Panc1 (cell line): ENCODE measurements around the gene KRT84. TPM values are rescaled to one million over a fixed set of nuclear protein-coding genes. Genes with fewer than 3 reads are reported as not detected.

Source experiments
- ATAC-seq: fragments of 200-7000 bp; cut with Tn5 transposase; 2 replicates; pipeline ENCODE4 v1.9.1; 2020; ENCODE audit warnings: mild to moderate bottlenecking, moderate library complexity
- BruUV-seq: library from RNA; stranded (reverse); fragments of 400-500 nt; replicated peaks from 2 replicates; lab custom pipeline; 2021; lab: Mats Ljungman, UMichigan
- CTCF ChIA-PET: fragments of 300-600 bp; sonication (Branson Sonifier 250); formaldehyde crosslinking; loops from one replicate; lab custom pipeline; 2022; ENCODE audit warnings: antibody characterized with exemption; lab: Charles Lee
- POLR2A ChIA-PET: fragments of 300-600 bp; sonication (Branson Sonifier 250); formaldehyde crosslinking; loops from one replicate; lab custom pipeline; 2022; ENCODE audit warnings: antibody characterized with exemption; lab: Charles Lee
- DNase-seq: peaks from one replicate; pipeline ENCODE4 v3.0.0-alpha.2; 2010; ENCODE audit warnings: low read depth, low spot score
- H3K27ac ChIP-seq: 2 replicates; pipeline ENCODE4 v1.5.1; 2011; ENCODE audit warnings: mild to moderate bottlenecking, low read length, inconsistent platforms
- H3K27me3 ChIP-seq: fragments of 200-500 bp; sonication (Bioruptor generic); 2 replicates; pipeline ENCODE4 v1.6.0; 2014; ENCODE audit warnings: low read length, inconsistent platforms; ENCODE audit not compliant: control insufficient read depth, insufficient read depth
- H3K36me3 ChIP-seq: fragments of 200-500 bp; sonication (Bioruptor generic); 2 replicates; pipeline ENCODE4 v1.5.1; 2014; ENCODE audit warnings: inconsistent platforms, mild to moderate bottlenecking, low read length, moderate library complexity; ENCODE audit not compliant: control insufficient read depth, insufficient read depth
- H3K4me1 ChIP-seq: 2 replicates; pipeline ENCODE4 v1.5.1; 2011; ENCODE audit warnings: inconsistent platforms, mild to moderate bottlenecking, low read length, moderate library complexity; ENCODE audit not compliant: control insufficient read depth, insufficient read depth
- H3K4me3 ChIP-seq, 2 experiments: 2 replicates each; pipeline ENCODE4 v1.5.1; 2011 to 2012; ENCODE audit warnings: low read depth in 2 of 2, low read length in 2 of 2, mild to moderate bottlenecking in 2 of 2, inconsistent platforms in 1 of 2, moderate library complexity in 1 of 2
- H3K9me3 ChIP-seq: fragments of 200-500 bp; sonication (Bioruptor generic); 2 replicates; pipeline ENCODE4 v1.5.1; 2014; ENCODE audit warnings: low read depth, mild to moderate bottlenecking, inconsistent platforms, low read length, moderate library complexity; ENCODE audit not compliant: control insufficient read depth, insufficient read depth
- CTCF ChIP-seq: fragments of 450-650 bp; IDR thresholded peaks from 2 replicates; pipeline ENCODE4 v1.5.1; 2017; ENCODE audit warnings: mild to moderate bottlenecking
- POLR2AphosphoS5 ChIP-seq: IDR thresholded peaks from 2 replicates; pipeline ENCODE4 v1.6.1; 2012; ENCODE audit warnings: mild to moderate bottlenecking, low read depth, low read length, moderate library complexity
- REST ChIP-seq, 2 experiments: IDR thresholded peaks; 2 replicates each; pipeline ENCODE4 v1.6.1; 2011 to 2012; ENCODE audit warnings: low read depth in 2 of 2, control low read depth in 1 of 2, low read length in 1 of 2, mild to moderate bottlenecking in 1 of 2, moderate library complexity in 1 of 2; ENCODE audit not compliant: insufficient read depth in 1 of 2
- SIN3A ChIP-seq: IDR thresholded peaks from 2 replicates; pipeline ENCODE4 v1.6.1; 2012; ENCODE audit warnings: low read depth, mild to moderate bottlenecking, low read length, moderate library complexity, borderline replicate concordance; ENCODE audit not compliant: insufficient read depth
- TCF7L2 ChIP-seq: IDR thresholded peaks from 2 replicates; pipeline ENCODE4 v1.6.1; 2011; ENCODE audit warnings: mild to moderate bottlenecking, low read depth, low read length, inconsistent platforms
- in situ Hi-C: cut with HindIII; loops from 2 replicates; pipeline ENCODE4 v1.10.0; 2016; ENCODE audit warnings: low sequenced_read_pairs, low pct_unique_long_range_greater_than_20kb
- intact Hi-C: fragments of 100-400 bp; cut with micrococcal nuclease; formaldehyde crosslinking; loops from one replicate; pipeline ENCODE4 v1.10.0; 2022; ENCODE audit not compliant: unreplicated experiment
- total RNA-seq: library from RNA; stranded (reverse); gene quantifications from one replicate; pipeline ENCODE4 v1.2.1, GENCODE V29; 2021; ENCODE audit not compliant: unreplicated experiment

KRT84 gene
- total RNA-seq, 1 experiment from 2014 or later, result not detected

- Histone ChIP-seq H3K9me3 (no peaks in the 10 kb centered on the region), H3K4me3 (no peak overlapping the region), H3K27ac (no peak overlapping the region), H3K36me3 (no peaks in the 10 kb centered on the region), H3K4me1 (no peaks in the 10 kb centered on the region; the same call in 1 of the 2 replicates), H3K27me3 (no peaks in the 10 kb centered on the region)
- no peak for TF ChIP-seq CTCF
- TF ChIP-seq POLR2AphosphoS5, result no peak
- no peak for TF ChIP-seq SIN3A
- no peak for TF ChIP-seq TCF7L2
- TF ChIP-seq REST (IDR thresholded peaks at IDR 0.05; ENCODE audit: insufficient read depth in 1 of 2, low read depth in 2 of 2, low read length in 1 of 2), result no peak
- CTCF ChIA-PET, result interaction anchor here (0.7 to 2.1 kb wide), 4 partner anchors 24 to 499 kb away, joined by 3 to 6 read pairs (median 4); no protein-coding TSS in a partner anchor
- BruUV-seq, result no TSS peak
- in situ Hi-C loops (no loop called here), intact Hi-C loops (loop anchor here (5.0 to 10.0 kb wide), 2 partner anchors 217 to 506 kb away; no protein-coding TSS in a partner anchor)
- ATAC-seq (no peak), DNase-seq (no peak)
- POLR2A ChIA-PET, result no interaction called here
Measured at GRCh38 chr12:52371716-52372115, 13.7 kb downstream of the KRT84 start.

GRCh38 chr12:52370926-52371608 lies 14.4 kb downstream of the KRT84 start:
- POLR2A ChIA-PET, result no interaction called here
- in situ Hi-C loops, result no loop called here
- H3K9me3 ChIP-seq, result no peaks in the 10 kb centered on the region
- no TSS peak for BruUV-seq
- TF ChIP-seq REST (IDR thresholded peaks at IDR 0.05; ENCODE audit: insufficient read depth in 1 of 2, low read depth in 2 of 2, low read length in 1 of 2) (no peak), TCF7L2 (no peak), SIN3A (no peak), CTCF (no peak), POLR2AphosphoS5 (no peak)
- intact Hi-C loops, result loop anchor here (5.0 to 10.0 kb wide), 2 partner anchors 216 to 506 kb away; no protein-coding TSS in a partner anchor
- ATAC-seq, result no peak
- CTCF ChIA-PET, result interaction anchor here (1.8 to 2.1 kb wide), 2 partner anchors 495 to 499 kb away, joined by 4 to 6 read pairs; no protein-coding TSS in a partner anchor
- no peaks in the 10 kb centered on the region; the same call in 1 of the 2 replicates for H3K4me1 ChIP-seq
- H3K27me3 ChIP-seq, result no peaks in the 10 kb centered on the region
- H3K4me3 ChIP-seq, result no peak overlapping the region
- no peaks in the 10 kb centered on the region for H3K36me3 ChIP-seq
- DNase-seq, result no peak
- no peak overlapping the region for H3K27ac ChIP-seq
